ENCODE measurements around the gene ZNF697. TPM values are rescaled to one million over a fixed set of nuclear protein-coding genes. Genes with fewer than 3 reads are reported as not detected.

ZNF697 gene
- 1.4 to 2.0 TPM (median 1.8 TPM) in 5 replicates for total RNA-seq (2022; extraction: Qiagen RNA extraction)

GRCh38 chr1:119647734-119648619 is at the start of gene ZNF697:
Gene ZNF697, minus strand, starts transcription at chr1:119648266. Its CDS starts 22,166 bp downstream, at chr1:119626100.

Other genes with a start within 250 kb of the ZNF697 start
- not detected in 5 replicates for gene HSD3B2, start 233.1 kb downstream of the ZNF697 start, total RNA-seq (2022; extraction: Qiagen RNA extraction)
- 0.11 TPM in 1 of 5 replicates, not detected in the others for gene HSD3B1, start 141.1 kb downstream of the ZNF697 start, total RNA-seq (2022; extraction: Qiagen RNA extraction)
- 70.7 to 91.3 TPM (median 78.5 TPM) in 5 replicates for gene PHGDH, start 63.7 kb upstream of the ZNF697 start, total RNA-seq (2022; extraction: Qiagen RNA extraction)
- not detected in 5 replicates for gene HMGCS2, start 120.6 kb upstream of the ZNF697 start, total RNA-seq (2022; extraction: Qiagen RNA extraction)
- not detected in 5 replicates for gene REG4, start 163.2 kb upstream of the ZNF697 start, total RNA-seq (2022; extraction: Qiagen RNA extraction)
- not detected in 5 replicates for gene ADAM30, start 248.2 kb upstream of the ZNF697 start, total RNA-seq (2022; extraction: Qiagen RNA extraction)